ENCODE data around the gene WDR45. TPM values are rescaled to one million over a fixed set of nuclear protein-coding genes. Genes with fewer than 3 reads are reported as not detected.

The WDR45 gene
- total RNA-seq, 6 experiments from 2014 or later, result 37.4 to 46.6 (median 41.0) TPM

DNA sequence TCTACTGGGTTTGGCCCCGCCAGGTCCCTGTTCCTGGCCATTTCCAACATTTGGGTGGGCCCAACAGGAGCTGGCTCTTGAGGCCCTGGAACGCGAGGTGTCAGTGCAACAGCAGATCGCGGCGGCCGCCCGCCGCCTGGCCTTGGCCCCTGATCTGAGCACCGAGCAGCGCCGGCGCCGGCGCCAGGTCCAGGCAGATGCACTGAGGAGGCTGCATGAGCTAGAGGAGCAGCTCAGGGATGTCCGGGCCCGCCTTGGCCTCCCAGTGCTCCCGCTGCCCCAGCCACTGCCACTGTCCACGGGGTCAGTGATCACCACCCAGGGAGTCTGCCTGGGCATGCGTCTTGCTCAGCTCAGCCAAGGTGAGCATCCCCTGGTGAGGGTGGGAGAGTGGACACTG lies 15.4 kb downstream of the WDR45 start:
- H3K4me1 Mint-ChIP-seq (ENCODE audit: low read depth), result no peaks in the 10 kb centered on the region
- H3K9me3 Mint-ChIP-seq, result no peaks in the 10 kb centered on the region
- no peak overlapping the region for H3K4me3 Mint-ChIP-seq
- H3K36me3 Mint-ChIP-seq (ENCODE audit: low read depth), result no peaks in the 10 kb centered on the region
- no peak for TF ChIP-seq CTCF (IDR thresholded peaks at IDR 0.05)
- peaks cover 4% of the 10 kb centered on the region; the same call in 1 of the 2 replicates for H3K27me3 Mint-ChIP-seq (ENCODE audit: insufficient read depth)
- no peak overlapping the region for H3K27ac Mint-ChIP-seq
- no peak for DNase-seq

GRCh38 chrX:49063715-49064114 lies 16.0 kb downstream of the WDR45 start:
- DNase-seq, result no peak
- no peak overlapping the region for H3K27ac Mint-ChIP-seq
- H3K4me3 Mint-ChIP-seq, result no peak overlapping the region
- H3K9me3 Mint-ChIP-seq, result no peaks in the 10 kb centered on the region
- H3K27me3 Mint-ChIP-seq (ENCODE audit: insufficient read depth), result peaks cover 5% of the 10 kb centered on the region; the same call in 1 of the 2 replicates
- no peak for TF ChIP-seq CTCF (IDR thresholded peaks at IDR 0.05)
- H3K36me3 Mint-ChIP-seq (ENCODE audit: low read depth), result no peaks in the 10 kb centered on the region
- no peaks in the 10 kb centered on the region for H3K4me1 Mint-ChIP-seq (ENCODE audit: low read depth)

GRCh38 chrX:49061916-49062315 lies 17.8 kb downstream of the WDR45 start:
- Mint-ChIP-seq H3K36me3 (ENCODE audit: low read depth) (no peaks in the 10 kb centered on the region), H3K27me3 (ENCODE audit: insufficient read depth) (peaks cover 5% of the 10 kb centered on the region; the same call in 1 of the 2 replicates), H3K4me1 (ENCODE audit: low read depth) (no peaks in the 10 kb centered on the region), H3K27ac (no peak overlapping the region), H3K4me3 (no peak overlapping the region), H3K9me3 (no peaks in the 10 kb centered on the region)
- no peak for DNase-seq
- no peak for TF ChIP-seq CTCF (IDR thresholded peaks at IDR 0.05)

DNA sequence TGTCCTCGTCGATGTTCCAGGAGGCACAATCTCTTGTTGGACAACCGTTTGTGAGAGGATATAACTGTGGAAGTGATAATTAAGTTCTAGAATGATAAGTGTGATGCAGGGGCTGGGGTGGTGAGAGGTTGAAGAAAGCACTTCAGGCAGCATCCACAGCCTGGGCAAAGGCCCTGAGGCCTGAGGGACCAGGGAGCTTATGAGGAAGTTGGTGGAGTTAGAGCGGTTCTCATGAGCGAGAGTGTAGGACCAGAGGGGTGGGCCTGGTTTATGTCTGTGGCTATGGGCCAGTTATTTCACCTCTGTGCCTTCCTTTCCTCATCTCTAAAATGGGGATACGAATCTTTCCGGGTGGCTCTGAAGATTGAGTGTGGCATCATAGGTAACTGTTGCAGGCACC lies 18.2 kb downstream of the WDR45 start:
- TF ChIP-seq CTCF (IDR thresholded peaks at IDR 0.05), result no peak

GRCh38 chrX:49060914-49061313 lies 18.8 kb downstream of the WDR45 start:
- no peak overlapping the region for H3K27ac Mint-ChIP-seq
- no peak for TF ChIP-seq CTCF (IDR thresholded peaks at IDR 0.05)

More for the DNA sequence above, 18.2 kb downstream of the WDR45 start:
- Mint-ChIP-seq H3K27me3 (ENCODE audit: insufficient read depth) (peaks cover 5% of the 10 kb centered on the region; the same call in 1 of the 2 replicates), H3K4me3 (no peak overlapping the region), H3K4me1 (ENCODE audit: low read depth) (no peaks in the 10 kb centered on the region), H3K27ac (no peak overlapping the region), H3K36me3 (ENCODE audit: low read depth) (no peaks in the 10 kb centered on the region), H3K9me3 (no peaks in the 10 kb centered on the region)
- no peak for DNase-seq

DNA sequence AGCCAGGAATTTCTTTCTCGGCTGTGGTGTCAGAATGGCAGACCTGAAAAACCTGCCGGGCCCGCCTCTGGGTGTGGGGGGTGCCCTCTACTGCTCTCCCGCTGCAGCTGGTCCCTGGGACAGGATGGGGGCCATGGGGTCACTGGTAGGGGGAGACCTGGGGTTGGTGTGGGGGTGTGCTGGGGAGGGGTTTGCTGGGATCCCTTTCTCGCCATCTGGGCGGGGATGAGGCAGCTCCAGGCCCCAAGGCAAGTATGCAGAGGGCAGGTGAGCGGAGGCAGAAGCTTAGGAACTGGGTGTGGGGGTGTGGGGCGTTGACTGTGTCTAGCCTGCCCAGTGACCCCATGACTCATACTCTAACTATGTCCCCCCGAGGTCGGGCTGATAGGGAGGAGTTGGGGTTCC lies 20.0 kb downstream of the WDR45 start:
- no peak overlapping the region for H3K27ac Mint-ChIP-seq
- H3K36me3 Mint-ChIP-seq (ENCODE audit: low read depth), result no peaks in the 10 kb centered on the region
- no peak overlapping the region for H3K4me3 Mint-ChIP-seq
- H3K9me3 Mint-ChIP-seq, result no peaks in the 10 kb centered on the region
- DNase-seq, result no peak
- TF ChIP-seq CTCF (IDR thresholded peaks at IDR 0.05), result no peak
- peaks cover 7% of the 10 kb centered on the region for H3K27me3 Mint-ChIP-seq (ENCODE audit: insufficient read depth)
- H3K4me1 Mint-ChIP-seq (ENCODE audit: low read depth), result no peaks in the 10 kb centered on the region

More at GRCh38 chrX:49060914-49061313, 18.8 kb downstream of the WDR45 start:
- H3K36me3 Mint-ChIP-seq (ENCODE audit: low read depth), result no peaks in the 10 kb centered on the region
- no peak overlapping the region for H3K4me3 Mint-ChIP-seq
- peaks cover 5% of the 10 kb centered on the region; the same call in 1 of the 2 replicates for H3K27me3 Mint-ChIP-seq (ENCODE audit: insufficient read depth)
- H3K4me1 Mint-ChIP-seq (ENCODE audit: low read depth), result no peaks in the 10 kb centered on the region
- H3K9me3 Mint-ChIP-seq, result no peaks in the 10 kb centered on the region
- DNase-seq, result no peak
